Body of pancreas (tissue), 4 donors: ENCODE data around the gene CBFA2T3.

Experiments
- POLR2A ChIP-seq, 3 donors: fragments of 450-650 bp; IDR thresholded peaks; one replicate each; pipeline ENCODE4 v1.6.1; 2016; ENCODE audit warnings: antibody characterized with exemption in 3 of 3, mild to moderate bottlenecking in 2 of 3
- TF ChIP-seq, protein P1 (sequence below), 7 experiments: fragments of 450-650 bp in 4 of 7; fragments of 200-600 bp in 3 of 7; sonication (generic) in 3 of 7; IDR thresholded peaks; one replicate each; pipeline ENCODE4 v1.5.1; 2016 to 2019; ENCODE audit warnings: antibody characterized with exemption in 7 of 7

DNA sequence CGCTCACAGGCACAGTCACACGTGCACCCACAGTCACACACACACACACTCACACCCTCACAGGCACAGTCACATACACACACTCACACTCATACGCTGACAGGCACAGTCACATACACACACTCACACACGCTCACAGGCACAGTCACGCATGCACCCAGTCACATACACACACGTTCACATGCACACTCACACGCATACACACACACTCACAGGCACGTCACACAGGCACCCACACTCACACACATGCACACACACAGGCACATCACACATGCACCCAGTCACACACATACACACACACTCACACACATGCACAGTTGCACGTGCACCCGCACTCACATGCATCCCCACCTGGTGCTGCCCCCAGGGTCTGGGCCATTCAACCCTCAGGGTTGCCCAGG, 46.1 kb upstream of the CBFA2T3 start:
- TF ChIP-seq, protein P1, sequence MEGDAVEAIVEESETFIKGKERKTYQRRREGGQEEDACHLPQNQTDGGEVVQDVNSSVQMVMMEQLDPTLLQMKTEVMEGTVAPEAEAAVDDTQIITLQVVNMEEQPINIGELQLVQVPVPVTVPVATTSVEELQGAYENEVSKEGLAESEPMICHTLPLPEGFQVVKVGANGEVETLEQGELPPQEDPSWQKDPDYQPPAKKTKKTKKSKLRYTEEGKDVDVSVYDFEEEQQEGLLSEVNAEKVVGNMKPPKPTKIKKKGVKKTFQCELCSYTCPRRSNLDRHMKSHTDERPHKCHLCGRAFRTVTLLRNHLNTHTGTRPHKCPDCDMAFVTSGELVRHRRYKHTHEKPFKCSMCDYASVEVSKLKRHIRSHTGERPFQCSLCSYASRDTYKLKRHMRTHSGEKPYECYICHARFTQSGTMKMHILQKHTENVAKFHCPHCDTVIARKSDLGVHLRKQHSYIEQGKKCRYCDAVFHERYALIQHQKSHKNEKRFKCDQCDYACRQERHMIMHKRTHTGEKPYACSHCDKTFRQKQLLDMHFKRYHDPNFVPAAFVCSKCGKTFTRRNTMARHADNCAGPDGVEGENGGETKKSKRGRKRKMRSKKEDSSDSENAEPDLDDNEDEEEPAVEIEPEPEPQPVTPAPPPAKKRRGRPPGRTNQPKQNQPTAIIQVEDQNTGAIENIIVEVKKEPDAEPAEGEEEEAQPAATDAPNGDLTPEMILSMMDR (IDR thresholded peaks at IDR 0.05), result no peak
- TF ChIP-seq POLR2A (IDR thresholded peaks at IDR 0.05), result no peak
